ENCODE data around the gene POLR1A. TPM values are rescaled to one million over a fixed set of nuclear protein-coding genes. Genes with fewer than 3 reads are reported as not detected.

POLR1A gene
- polyA plus RNA-seq, 2 of the 4 experiments (the other 2 are of a cell fraction), result 22.8 to 55.7 TPM

- no peak overlapping the region for H3K4me2 ChIP-seq
- 55% methylated on average over 1 of the region's 1 CpG for WGBS (ENCODE audit: missing lambda C conversion rate)
- H3K4me1 ChIP-seq, result peaks cover 15% of the 10 kb centered on the region
- no peak overlapping the region for H3K4me3 ChIP-seq
- H3K9me3 ChIP-seq, result peaks cover 37% of the 10 kb centered on the region
- ChIA-PET CTCF (interaction anchor here (1.0 to 1.7 kb wide), 3 partner anchors 8 to 77 kb away, joined by 3 to 5 read pairs (median 3); no protein-coding TSS in a partner anchor), POLR2A (no interaction called here)
- ATAC-seq (no peak), DNase-seq (ENCODE audit: low read depth in 1 of 2, low spot score in 1 of 2) (no peak), FAIRE-seq (no peak)
- 0 out of 6 replicates have a peak overlapping the region, but pooled peaks of 1 of the 2 experiments have one; percentile 3 for H3K27ac ChIP-seq
- TF ChIP-seq MAZ (IDR thresholded peaks at IDR 0.05; ENCODE audit: borderline replicate concordance, low read depth, low read length) (no peak), MYC (IDR thresholded peaks at IDR 0.05; ENCODE audit: borderline replicate concordance, low read length) (no peak), FOSB (CRISPR knock-in tag; IDR thresholded peaks at IDR 0.05) (no peak), FOSL2 (IDR thresholded peaks at IDR 0.05) (no peak), FOSL2 (CRISPR knock-in tag; IDR thresholded peaks at IDR 0.05) (no peak), EP300 (IDR thresholded peaks at IDR 0.05) (no peak), POLR2AphosphoS2 (conservative IDR thresholded peaks at IDR 0.05; ENCODE audit: low read length) (no peak), KDM5A (IDR thresholded peaks at IDR 0.05) (no peak), RFX5 (IDR thresholded peaks at IDR 0.05) (no peak), HOXB5 (CRISPR knock-in tag; IDR thresholded peaks at IDR 0.05) (no peak), PBX3 (IDR thresholded peaks at IDR 0.05) (no peak), BHLHE40 (IDR thresholded peaks at IDR 0.05; ENCODE audit: low read depth, low read length) (no peak), NR3C1 (IDR thresholded peaks at IDR 0.05) (no peak), REST (IDR thresholded peaks at IDR 0.05) (no peak)
These were observed 102.6 kb downstream of the POLR1A start for GRCh38 chr2:86003104-86003503.

GRCh38 chr2:86002375-86002774 is 103.3 kb downstream of the POLR1A start:
- WGBS (ENCODE audit: missing lambda C conversion rate), result 54% methylated on average over 4 of the region's 4 CpGs
- no peak for ATAC-seq
- TF ChIP-seq CHD4 (IDR thresholded peaks at IDR 0.05; ENCODE audit: borderline replicate concordance) (no peak), RCOR1 (IDR thresholded peaks at IDR 0.05; ENCODE audit: low read depth, low read length) (no peak), EP300 (IDR thresholded peaks at IDR 0.05) (no peak), FOXS1 (CRISPR knock-in tag; IDR thresholded peaks at IDR 0.05) (no peak)
- no peak overlapping the region for H3K4me2 ChIP-seq
- ChIA-PET POLR2A (no interaction called here), CTCF (no interaction called here)
- peaks cover 31% of the 10 kb centered on the region for H3K9me3 ChIP-seq
- no peak overlapping the region for H3K4me3 ChIP-seq
- peak overlapping the region in 1 of 2 experiments; percentile 3; a peak in 1 of 6 replicates for H3K27ac ChIP-seq
- no peak for DNase-seq (ENCODE audit: low read depth in 1 of 2, low spot score in 1 of 2)
- FAIRE-seq, result no peak
- peaks cover 23% of the 10 kb centered on the region for H3K4me1 ChIP-seq

- FAIRE-seq (no peak), ATAC-seq (no peak)
- H3K27ac ChIP-seq, result no peak overlapping the region
These were observed 104.4 kb downstream of the POLR1A start for GRCh38 chr2:86001326-86001725.

More at GRCh38 chr2:86001326-86001725, 104.4 kb downstream of the POLR1A start:
- DNase-seq (ENCODE audit: low read depth in 1 of 2, low spot score in 1 of 2), result no peak
- no peak overlapping the region for H3K4me3 ChIP-seq
- CTCF ChIA-PET, result interaction anchor here (1.0 to 1.8 kb wide), 2 partner anchors 21 to 113 kb away, joined by 4 to 5 read pairs; no protein-coding TSS in a partner anchor
- no peak for TF ChIP-seq RARB (CRISPR knock-in tag; IDR thresholded peaks at IDR 0.05)
- TF ChIP-seq POLR2AphosphoS2 (conservative IDR thresholded peaks at IDR 0.05; ENCODE audit: low read length), result no peak
- no peak for TF ChIP-seq HEYL (CRISPR knock-in tag; IDR thresholded peaks at IDR 0.05)
- TF ChIP-seq CEBPB (IDR thresholded peaks at IDR 0.05), result no peak
- TF ChIP-seq FOSB (CRISPR knock-in tag; IDR thresholded peaks at IDR 0.05), result no peak
- no peak for TF ChIP-seq CBX2 (IDR thresholded peaks at IDR 0.05; ENCODE audit: borderline replicate concordance, low read depth)
- no peak for TF ChIP-seq PBX3 (IDR thresholded peaks at IDR 0.05)
- 87% methylated on average over 1 of the region's 1 CpG for WGBS (ENCODE audit: missing lambda C conversion rate)
- POLR2A ChIA-PET, result no interaction called here
- peaks cover 20% of the 10 kb centered on the region for H3K9me3 ChIP-seq
- peaks cover 29% of the 10 kb centered on the region for H3K4me1 ChIP-seq
- no peak overlapping the region for H3K4me2 ChIP-seq

All from A549 (cell line).